Measurements from ENCODE around the gene KDM2A. TPM values are rescaled to one million over a fixed set of nuclear protein-coding genes. Genes with fewer than 3 reads are reported as not detected.

Gene KDM2A
- total RNA-seq, 1 experiment from 2014 or later: 50.4 TPM

GRCh38 chr11:67283481-67283963 is 164.5 kb downstream of the KDM2A start:
- H3K36me3 ChIP-seq (ENCODE audit: control insufficient read depth in 1 of 2, insufficient read depth in 2 of 2, low read length in 2 of 2): peaks cover 27 to 49% of the 10 kb centered on the region in 2 experiments
- no peaks in the 10 kb centered on the region for H3K27me3 ChIP-seq (ENCODE audit: insufficient read depth, low read length)
- H3K9me3 ChIP-seq (ENCODE audit: control insufficient read depth in 1 of 2, insufficient read depth in 1 of 2, low read depth in 1 of 2, low read length in 2 of 2): no peaks in the 10 kb centered on the region
- CTCF ChIA-PET: no interaction called here
- H3K9ac ChIP-seq (ENCODE audit: low read length): no peak overlapping the region
- H3K9me2 ChIP-seq (ENCODE audit: insufficient read depth): no peaks in the 10 kb centered on the region
- peaks cover 8 to 15% of the 10 kb centered on the region in 2 experiments for H3K4me1 ChIP-seq (ENCODE audit: control insufficient read depth in 1 of 2, insufficient read depth in 2 of 2, low read length in 2 of 2)
- H3K4me2 ChIP-seq (ENCODE audit: low read length): no peak overlapping the region
- H3K4me3 ChIP-seq (replicated peaks in 1 of 2; ENCODE audit: low read depth in 1 of 2, low read length in 2 of 2): no peak overlapping the region
- H4K20me1 ChIP-seq (ENCODE audit: insufficient read depth): no peaks in the 10 kb centered on the region
- no peak overlapping the region for H2AFZ ChIP-seq (ENCODE audit: low read depth, low read length, poor library complexity, severe bottlenecking)
- H3K27ac ChIP-seq (ENCODE audit: low read depth, low read length): no peak overlapping the region
- BruUV-seq (replicated peaks): no TSS peak
- H3K79me2 ChIP-seq (ENCODE audit: insufficient read depth, low read length): no peaks in the 10 kb centered on the region; the same call in 1 of the 2 replicates
- TF ChIP-seq ELF1 (IDR thresholded peaks at IDR 0.05; ENCODE audit: borderline replicate concordance, low read depth) (no peak), RAD21 (IDR thresholded peaks at IDR 0.05; ENCODE audit: low read depth) (no peak), JUND (IDR thresholded peaks at IDR 0.05) (no peak)
- POLR2A ChIA-PET: no interaction called here
- no peak for DNase-seq (ENCODE audit: low read depth, low spot score)
- intact Hi-C loops (cut with micrococcal nuclease): no loop called here
- no peak for ATAC-seq
- RAD21 ChIA-PET (ENCODE audit: low non-redundant PET in 1 of 2, low total read pairs in 2 of 2, uncharacterized antibody in 2 of 2, unreplicated experiment in 2 of 2): no interaction called here

DNA sequence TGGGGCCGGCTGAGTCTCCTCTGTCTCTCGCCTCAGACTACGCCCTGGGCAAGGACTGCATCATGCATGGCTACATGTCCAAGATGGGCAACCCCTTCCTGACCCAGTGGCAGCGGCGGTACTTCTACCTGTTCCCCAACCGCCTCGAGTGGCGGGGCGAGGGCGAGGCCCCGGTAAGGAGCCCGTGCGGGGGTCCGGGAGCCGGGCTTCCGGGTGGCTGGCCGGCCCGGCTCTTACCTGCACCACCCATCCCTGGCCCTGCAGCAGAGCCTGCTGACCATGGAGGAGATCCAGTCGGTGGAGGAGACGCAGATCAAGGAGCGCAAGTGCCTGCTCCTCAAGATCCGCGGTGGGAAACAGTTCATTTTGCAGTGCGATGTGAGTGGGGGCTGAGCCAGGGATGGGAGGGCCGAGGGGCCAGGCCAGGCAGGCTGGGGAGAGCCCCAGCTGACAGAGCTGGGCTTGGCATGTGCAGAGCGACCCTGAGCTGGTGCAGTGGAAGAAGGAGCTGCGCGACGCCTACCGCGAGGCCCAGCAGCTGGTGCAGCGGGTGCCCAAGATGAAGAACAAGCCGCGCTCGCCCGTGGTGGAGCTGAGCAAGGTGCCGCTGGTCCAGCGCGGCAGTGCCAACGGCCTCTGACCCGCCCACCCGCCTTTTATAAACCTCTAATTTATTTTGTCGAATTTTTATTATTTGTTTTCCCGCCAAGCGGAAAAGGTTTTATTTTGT is 165.9 kb downstream of the KDM2A start:
- ChIA-PET RAD21 (ENCODE audit: low non-redundant PET in 1 of 2, low total read pairs in 2 of 2, uncharacterized antibody in 2 of 2, unreplicated experiment in 2 of 2) (no interaction called here), CTCF (no interaction called here), POLR2A (no interaction called here)
- Histone ChIP-seq H4K20me1 (ENCODE audit: insufficient read depth) (no peaks in the 10 kb centered on the region), H3K9ac (ENCODE audit: low read length) (no peak overlapping the region), H3K9me2 (ENCODE audit: insufficient read depth) (no peaks in the 10 kb centered on the region), H3K27ac (ENCODE audit: low read depth, low read length) (peak overlapping the region; percentile 27; the same call in 1 of the 2 replicates), H3K4me3 (replicated peaks in 1 of 2; ENCODE audit: low read depth in 1 of 2, low read length in 2 of 2) (no peak overlapping the region), H3K79me2 (ENCODE audit: insufficient read depth, low read length) (peaks cover 5% of the 10 kb centered on the region; the same call in 1 of the 2 replicates), H3K36me3 (ENCODE audit: control insufficient read depth in 1 of 2, insufficient read depth in 2 of 2, low read length in 2 of 2) (peaks cover 20 to 38% of the 10 kb centered on the region in 2 experiments), H3K27me3 (ENCODE audit: insufficient read depth, low read length) (no peaks in the 10 kb centered on the region), H3K4me2 (ENCODE audit: low read length) (no peak overlapping the region), H3K9me3 (ENCODE audit: control insufficient read depth in 1 of 2, insufficient read depth in 1 of 2, low read depth in 1 of 2, low read length in 2 of 2) (no peaks in the 10 kb centered on the region), H2AFZ (ENCODE audit: low read depth, low read length, poor library complexity, severe bottlenecking) (no peak overlapping the region), H3K4me1 (ENCODE audit: control insufficient read depth in 1 of 2, insufficient read depth in 2 of 2, low read length in 2 of 2) (peaks cover 10 to 20% of the 10 kb centered on the region in 2 experiments)
- DNase-seq (ENCODE audit: low read depth, low spot score) (no peak), ATAC-seq (no peak)
- TF ChIP-seq EZH2 (IDR thresholded peaks at IDR 0.05): no peak
- intact Hi-C loops (cut with micrococcal nuclease): no loop called here
- no TSS peak for BruUV-seq (replicated peaks)

All from HCT116 (cell line).